Measurements from ENCODE around the gene PAX2.

DNA sequence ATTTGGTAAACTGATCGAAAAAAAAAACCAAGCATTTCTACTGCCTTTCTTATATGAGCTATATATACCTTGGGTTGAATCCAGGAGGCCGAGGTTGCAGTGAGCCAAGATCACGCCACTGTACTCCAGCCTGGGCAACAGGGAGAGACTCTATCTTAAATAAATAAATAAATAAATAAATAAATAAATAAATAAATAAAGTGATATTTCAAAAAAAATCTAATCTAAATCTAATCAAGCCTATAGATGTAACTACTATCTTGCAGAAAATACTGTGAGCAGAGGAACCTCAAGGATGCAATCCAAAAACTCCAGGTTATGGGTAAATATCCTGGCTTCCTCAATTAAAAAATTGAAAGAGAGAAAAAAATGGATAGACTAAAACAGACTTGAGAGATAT lies 96.1 kb downstream of the PAX2 start:
- TF ChIP-seq, protein P1, sequence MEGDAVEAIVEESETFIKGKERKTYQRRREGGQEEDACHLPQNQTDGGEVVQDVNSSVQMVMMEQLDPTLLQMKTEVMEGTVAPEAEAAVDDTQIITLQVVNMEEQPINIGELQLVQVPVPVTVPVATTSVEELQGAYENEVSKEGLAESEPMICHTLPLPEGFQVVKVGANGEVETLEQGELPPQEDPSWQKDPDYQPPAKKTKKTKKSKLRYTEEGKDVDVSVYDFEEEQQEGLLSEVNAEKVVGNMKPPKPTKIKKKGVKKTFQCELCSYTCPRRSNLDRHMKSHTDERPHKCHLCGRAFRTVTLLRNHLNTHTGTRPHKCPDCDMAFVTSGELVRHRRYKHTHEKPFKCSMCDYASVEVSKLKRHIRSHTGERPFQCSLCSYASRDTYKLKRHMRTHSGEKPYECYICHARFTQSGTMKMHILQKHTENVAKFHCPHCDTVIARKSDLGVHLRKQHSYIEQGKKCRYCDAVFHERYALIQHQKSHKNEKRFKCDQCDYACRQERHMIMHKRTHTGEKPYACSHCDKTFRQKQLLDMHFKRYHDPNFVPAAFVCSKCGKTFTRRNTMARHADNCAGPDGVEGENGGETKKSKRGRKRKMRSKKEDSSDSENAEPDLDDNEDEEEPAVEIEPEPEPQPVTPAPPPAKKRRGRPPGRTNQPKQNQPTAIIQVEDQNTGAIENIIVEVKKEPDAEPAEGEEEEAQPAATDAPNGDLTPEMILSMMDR (IDR thresholded peaks at IDR 0.05), result no peak
- no peak for TF ChIP-seq POLR2A (IDR thresholded peaks at IDR 0.05)

Measured in testis (tissue), 2 donors.